Measurements from ENCODE around the gene FANCC.

DNA sequence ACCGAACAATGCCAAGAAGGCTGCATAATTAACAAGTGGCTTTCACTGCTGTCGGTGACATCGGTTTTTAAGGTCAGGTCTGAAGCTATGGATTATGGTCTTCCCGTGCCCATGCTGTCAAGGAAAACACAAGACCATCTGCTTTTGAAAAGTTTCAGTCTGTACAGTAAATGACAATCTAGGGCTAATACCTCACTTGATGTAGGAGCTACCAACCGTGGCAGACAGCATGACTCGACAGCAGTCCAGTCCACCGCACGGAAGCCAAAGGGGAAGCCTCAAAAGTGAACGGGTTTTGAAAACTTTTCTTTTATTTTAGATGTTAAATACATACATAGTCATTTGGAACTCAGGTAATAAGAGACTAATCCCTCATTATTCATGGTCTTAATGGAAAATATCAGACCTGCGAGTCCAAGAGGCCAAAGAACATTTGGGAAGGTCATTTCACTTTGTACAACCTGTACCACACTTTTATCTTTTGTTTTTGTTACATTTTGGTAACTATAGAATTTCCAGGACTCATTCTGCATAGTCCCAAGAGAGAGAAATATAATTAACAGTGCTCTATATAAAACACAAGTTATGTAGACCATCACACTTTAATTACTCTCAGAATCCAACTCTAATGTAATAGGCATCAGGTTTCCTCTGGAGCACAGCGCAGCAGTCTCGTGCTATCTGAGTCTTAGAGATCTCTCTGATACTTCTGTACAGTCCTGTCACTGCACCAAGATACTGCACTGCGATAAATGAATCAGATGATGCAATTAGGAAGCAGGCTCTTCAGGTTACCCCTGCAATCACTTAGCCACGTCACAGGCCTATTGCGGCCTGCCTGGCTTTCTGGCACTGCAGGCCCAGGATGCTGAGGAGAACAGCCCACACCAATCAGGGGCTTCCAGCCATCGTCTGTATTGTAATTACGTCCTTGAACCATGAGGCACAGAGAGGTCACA, 184.9 kb downstream of the FANCC start:
- TF ChIP-seq EZH2 (IDR thresholded peaks at IDR 0.05; ENCODE audit: borderline replicate concordance) (no peak), EZH2phosphoT487 (IDR thresholded peaks at IDR 0.05; ENCODE audit: low read depth, severe bottlenecking, unreplicated experiment) (no peak)
- TF ChIP-seq, protein P1, sequence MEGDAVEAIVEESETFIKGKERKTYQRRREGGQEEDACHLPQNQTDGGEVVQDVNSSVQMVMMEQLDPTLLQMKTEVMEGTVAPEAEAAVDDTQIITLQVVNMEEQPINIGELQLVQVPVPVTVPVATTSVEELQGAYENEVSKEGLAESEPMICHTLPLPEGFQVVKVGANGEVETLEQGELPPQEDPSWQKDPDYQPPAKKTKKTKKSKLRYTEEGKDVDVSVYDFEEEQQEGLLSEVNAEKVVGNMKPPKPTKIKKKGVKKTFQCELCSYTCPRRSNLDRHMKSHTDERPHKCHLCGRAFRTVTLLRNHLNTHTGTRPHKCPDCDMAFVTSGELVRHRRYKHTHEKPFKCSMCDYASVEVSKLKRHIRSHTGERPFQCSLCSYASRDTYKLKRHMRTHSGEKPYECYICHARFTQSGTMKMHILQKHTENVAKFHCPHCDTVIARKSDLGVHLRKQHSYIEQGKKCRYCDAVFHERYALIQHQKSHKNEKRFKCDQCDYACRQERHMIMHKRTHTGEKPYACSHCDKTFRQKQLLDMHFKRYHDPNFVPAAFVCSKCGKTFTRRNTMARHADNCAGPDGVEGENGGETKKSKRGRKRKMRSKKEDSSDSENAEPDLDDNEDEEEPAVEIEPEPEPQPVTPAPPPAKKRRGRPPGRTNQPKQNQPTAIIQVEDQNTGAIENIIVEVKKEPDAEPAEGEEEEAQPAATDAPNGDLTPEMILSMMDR (IDR thresholded peaks at IDR 0.05; ENCODE audit: poor library complexity): no peak
